Myocyte (in vitro differentiated cells): ENCODE measurements around the gene IFIT1B. TPM values are rescaled to one million over a fixed set of nuclear protein-coding genes. Genes with fewer than 3 reads are reported as not detected.
"Not testable (repeated sequence)": the region's sequence is repeated elsewhere in the genome, so short reads cannot be mapped to it uniquely, and the experiment has no call there.

Source experiments
- DNase-seq: peaks from one replicate; pipeline ENCODE4 v3.0.0-alpha.2; 2012; ENCODE audit warnings: low read depth
- total RNA-seq: library from RNA; depleted of rRNA; stranded (reverse); fragments of >200 nt; gene quantifications from 2 replicates; pipeline ENCODE4 v1.2.3, GENCODE V29; 2014

IFIT1B gene
- total RNA-seq, 1 donor from 2014 or later = not detected

- DNase-seq = no peak
These were observed 1.2 kb downstream of the IFIT1B start for GRCh38 chr10:89379103-89379502.

- no peak for DNase-seq
These were observed 4.9 kb downstream of the IFIT1B start for GRCh38 chr10:89382757-89383156.

- DNase-seq = no peak
These were observed 6.9 kb downstream of the IFIT1B start for GRCh38 chr10:89384474-89385340.

- DNase-seq = no peak
These were observed 10.9 kb downstream of the IFIT1B start for GRCh38 chr10:89388806-89389205.

- DNase-seq = peak; percentile 31
These were observed 11.4 kb downstream of the IFIT1B start for GRCh38 chr10:89389254-89389653.

DNA sequence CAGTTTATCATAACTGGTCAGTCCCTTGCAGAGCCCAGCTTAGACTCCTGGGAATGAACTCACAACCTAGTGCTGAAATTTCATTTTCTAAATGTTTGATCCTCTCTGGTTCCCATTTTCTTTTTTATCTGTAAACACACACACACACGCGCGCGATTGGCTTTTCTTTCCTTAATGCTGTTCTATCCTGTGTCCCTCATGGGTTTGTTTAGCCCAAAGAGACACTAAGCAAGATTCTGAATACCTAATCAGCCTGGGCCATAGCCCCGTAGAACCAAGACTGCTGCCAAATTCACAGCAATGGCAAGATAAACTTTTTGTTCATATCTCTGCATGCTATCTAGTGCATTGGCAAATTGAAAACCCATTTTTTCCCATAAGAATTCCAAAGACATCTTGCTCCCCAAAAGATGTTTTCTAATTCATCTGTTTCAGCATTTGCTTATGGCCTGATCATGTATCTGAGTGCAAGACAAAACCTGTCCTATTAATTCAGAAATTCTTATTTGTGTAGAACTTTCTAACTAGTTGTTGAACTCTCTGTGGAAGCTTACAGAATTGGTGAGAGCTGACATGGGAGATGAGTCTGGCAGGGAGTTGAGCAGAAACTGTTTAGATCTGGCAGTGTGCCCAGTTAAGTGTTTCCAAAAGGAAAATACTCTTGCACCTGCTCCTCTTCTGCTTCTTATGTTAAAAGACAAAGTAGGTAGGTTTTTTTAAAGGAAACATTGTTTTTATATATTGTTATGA, 12.8 kb downstream of the IFIT1B start:
- DNase-seq = peak; percentile 59

GRCh38 chr10:89391226-89391576, 13.3 kb downstream of the IFIT1B start:
- DNase-seq = not testable (repeated sequence)

GRCh38 chr10:89391907-89392756, 14.3 kb downstream of the IFIT1B start, which contains the start of gene IFIT1:
IFIT1 (plus strand) TSS chr10:89392623; CDS start chr10:89392713, 90 bp downstream.
- DNase-seq = peak; percentile 84

DNA sequence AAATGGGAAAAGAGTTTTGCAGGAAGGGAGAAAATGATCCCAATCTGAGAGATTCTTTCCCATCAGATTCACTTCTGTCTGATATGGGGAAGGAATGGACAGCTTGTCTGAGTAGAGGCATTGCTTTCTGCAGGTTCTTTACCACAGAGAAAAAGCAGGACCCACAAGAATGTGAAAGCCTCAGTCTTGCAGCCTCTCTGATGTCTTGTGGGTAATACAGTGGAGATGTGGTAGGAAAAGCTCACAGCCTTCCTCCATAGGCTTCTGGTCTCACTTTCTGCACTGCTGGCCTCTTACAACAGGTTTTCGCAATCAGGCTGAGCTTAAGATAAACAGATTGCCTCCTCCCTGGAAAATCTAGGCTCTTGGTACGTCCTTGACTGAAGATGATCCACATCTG, 15.1 kb downstream of the IFIT1B start:
- peak; percentile 80 for DNase-seq

- no peak for DNase-seq
These were observed 16.0 kb downstream of the IFIT1B start for GRCh38 chr10:89393898-89394297.

DNA sequence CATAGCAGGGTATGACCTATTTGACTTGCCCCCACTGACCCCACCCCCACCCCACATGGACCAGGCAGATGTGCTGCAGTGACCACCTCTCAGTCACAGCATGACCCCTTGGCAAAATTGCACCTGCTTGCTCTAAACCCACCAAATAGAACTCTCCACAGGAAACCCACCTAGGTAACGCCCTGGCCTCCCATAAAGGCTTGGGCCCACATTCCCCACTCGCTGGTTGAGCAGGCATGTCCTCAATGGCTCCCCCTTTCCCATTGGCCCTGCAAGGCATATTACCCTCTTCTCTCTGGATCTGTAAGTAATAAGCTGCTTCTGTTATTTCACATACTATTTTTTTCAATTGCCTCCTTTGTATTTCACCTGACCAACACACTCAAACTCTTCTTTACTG, 17.3 kb downstream of the IFIT1B start:
- DNase-seq = no peak

- peak; percentile 22 for DNase-seq
These were observed 20.3 kb downstream of the IFIT1B start for GRCh38 chr10:89398003-89398749.

DNA sequence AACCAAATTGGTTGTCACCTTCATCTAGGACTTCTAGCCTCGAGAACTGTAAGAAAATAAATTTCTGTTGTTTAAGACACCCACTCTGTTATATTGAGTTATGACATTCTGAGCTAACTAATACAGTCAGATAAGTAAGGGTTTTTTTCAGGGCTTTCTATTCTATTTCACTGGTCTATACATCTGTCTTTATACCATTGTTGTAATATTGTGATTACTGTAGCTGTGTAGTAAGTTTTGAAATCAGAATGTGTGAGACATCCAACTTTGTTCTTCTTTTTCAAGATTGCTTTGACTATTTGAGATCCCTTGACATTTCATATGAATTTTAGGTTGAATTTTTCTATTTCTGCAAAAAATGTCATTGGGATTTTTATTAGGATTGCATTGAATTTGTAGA, 22.1 kb downstream of the IFIT1B start:
- no peak for DNase-seq

GRCh38 chr10:89403043-89403442, 25.2 kb downstream of the IFIT1B start:
- DNase-seq = no peak

- DNase-seq = no peak
These were observed 26.5 kb downstream of the IFIT1B start for GRCh38 chr10:89404104-89405047.

DNA sequence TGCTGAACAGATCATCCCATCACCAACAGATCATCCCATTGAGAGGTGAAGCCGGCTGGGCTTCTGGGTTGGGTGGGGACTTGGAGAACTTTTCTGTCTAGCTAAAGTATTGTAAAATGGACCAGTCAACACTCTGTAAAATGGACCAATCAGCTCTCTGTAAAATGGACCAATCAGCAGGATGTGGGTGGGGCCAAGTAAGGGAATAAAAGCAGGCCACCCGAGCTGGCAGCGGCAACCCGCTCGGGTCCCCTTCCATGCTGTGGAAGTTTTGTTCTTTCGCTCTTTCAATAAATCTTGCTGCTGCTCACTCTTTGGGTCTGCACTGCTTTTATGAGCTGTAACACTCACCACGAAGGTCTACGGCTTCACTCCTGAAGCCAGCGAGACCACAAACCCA, 28.3 kb downstream of the IFIT1B start:
- DNase-seq = not testable (repeated sequence)

DNA sequence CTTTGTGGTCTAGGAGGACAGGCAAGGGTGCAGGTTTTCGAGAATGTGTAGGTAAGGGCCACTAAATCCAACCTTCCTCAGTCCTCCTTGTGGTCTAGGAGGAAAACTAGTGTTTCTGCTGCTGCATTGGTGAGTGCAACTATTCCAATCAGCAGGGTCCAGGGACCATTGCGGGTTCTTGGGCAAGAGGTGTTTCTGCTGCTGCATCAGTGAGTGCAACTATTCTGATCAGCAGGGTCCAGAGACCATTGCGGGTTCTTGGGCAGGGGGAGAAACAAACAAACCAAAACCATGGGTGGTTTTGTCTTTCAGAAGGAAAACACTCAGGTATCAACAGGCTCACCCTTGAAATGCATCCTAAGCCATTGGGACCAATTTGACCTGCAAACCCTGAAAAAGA, 29.9 kb downstream of the IFIT1B start:
- not testable (repeated sequence) for DNase-seq

GRCh38 chr10:89409282-89409681, 31.4 kb downstream of the IFIT1B start:
- not testable (repeated sequence) for DNase-seq

DNA sequence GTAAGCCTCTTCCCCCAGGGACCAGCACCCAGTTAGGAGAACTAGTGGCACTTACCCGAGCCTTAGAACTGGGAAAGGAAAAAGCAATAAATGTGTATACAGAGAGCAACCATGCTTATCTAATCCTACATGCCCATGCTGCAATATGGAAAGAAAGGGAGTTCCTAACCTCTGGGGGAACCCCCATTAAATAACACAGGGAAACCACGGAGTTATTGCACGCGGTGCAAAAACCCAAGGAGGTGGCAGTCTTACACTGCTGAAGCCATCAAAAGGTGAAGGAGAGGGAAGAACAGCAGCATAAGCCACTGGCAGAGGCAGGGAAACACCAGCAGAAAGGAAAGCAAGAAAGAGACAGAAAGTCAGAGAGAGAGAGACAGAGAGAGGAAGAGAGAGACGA, 32.7 kb downstream of the IFIT1B start:
- DNase-seq = not testable (repeated sequence)
